ENCODE data around the gene JARID2.

DNA sequence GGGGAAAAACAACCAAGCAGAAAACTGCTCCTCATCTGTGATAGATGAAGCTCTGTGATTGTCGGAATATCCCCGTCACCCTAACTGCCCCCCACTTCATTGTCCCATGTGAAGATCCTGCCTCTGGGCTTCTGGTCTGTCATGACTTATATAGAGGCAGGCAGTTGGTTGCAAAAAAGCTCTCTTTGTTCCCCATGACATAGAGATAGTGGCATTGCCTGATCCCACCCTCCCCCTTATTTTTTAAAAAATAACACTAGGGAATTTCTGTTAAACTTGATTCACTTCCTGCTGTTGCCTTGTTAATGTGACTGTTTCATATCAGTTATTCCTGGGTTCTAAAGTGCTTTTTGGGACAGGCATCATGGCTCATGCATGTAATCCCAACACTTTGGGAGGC is 203.1 kb downstream of the JARID2 start:
- TF ChIP-seq, protein P1, sequence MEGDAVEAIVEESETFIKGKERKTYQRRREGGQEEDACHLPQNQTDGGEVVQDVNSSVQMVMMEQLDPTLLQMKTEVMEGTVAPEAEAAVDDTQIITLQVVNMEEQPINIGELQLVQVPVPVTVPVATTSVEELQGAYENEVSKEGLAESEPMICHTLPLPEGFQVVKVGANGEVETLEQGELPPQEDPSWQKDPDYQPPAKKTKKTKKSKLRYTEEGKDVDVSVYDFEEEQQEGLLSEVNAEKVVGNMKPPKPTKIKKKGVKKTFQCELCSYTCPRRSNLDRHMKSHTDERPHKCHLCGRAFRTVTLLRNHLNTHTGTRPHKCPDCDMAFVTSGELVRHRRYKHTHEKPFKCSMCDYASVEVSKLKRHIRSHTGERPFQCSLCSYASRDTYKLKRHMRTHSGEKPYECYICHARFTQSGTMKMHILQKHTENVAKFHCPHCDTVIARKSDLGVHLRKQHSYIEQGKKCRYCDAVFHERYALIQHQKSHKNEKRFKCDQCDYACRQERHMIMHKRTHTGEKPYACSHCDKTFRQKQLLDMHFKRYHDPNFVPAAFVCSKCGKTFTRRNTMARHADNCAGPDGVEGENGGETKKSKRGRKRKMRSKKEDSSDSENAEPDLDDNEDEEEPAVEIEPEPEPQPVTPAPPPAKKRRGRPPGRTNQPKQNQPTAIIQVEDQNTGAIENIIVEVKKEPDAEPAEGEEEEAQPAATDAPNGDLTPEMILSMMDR (IDR thresholded peaks at IDR 0.05): no peak
- no peak for TF ChIP-seq POLR2A (IDR thresholded peaks at IDR 0.05)

Measured in thyroid gland (tissue), 4 donors.